Measurements from ENCODE around the gene PKNOX1.
"Not testable (repeated sequence)": the region's sequence is repeated elsewhere in the genome, so short reads cannot be mapped to it uniquely, and the experiment has no call there.

PKNOX1 gene

GRCh38 chr21:43045876-43046821, 71.8 kb downstream of the PKNOX1 start:
- not testable (repeated sequence) for DNase-seq (ENCODE audit: low read depth)

GRCh38 chr21:43053112-43053511, 78.8 kb downstream of the PKNOX1 start:
- not testable (repeated sequence) for DNase-seq (ENCODE audit: low read depth)

- not testable (repeated sequence) for DNase-seq (ENCODE audit: low read depth)
Observed at GRCh38 chr21:43062955-43063664, 88.7 kb downstream of the PKNOX1 start.

DNA sequence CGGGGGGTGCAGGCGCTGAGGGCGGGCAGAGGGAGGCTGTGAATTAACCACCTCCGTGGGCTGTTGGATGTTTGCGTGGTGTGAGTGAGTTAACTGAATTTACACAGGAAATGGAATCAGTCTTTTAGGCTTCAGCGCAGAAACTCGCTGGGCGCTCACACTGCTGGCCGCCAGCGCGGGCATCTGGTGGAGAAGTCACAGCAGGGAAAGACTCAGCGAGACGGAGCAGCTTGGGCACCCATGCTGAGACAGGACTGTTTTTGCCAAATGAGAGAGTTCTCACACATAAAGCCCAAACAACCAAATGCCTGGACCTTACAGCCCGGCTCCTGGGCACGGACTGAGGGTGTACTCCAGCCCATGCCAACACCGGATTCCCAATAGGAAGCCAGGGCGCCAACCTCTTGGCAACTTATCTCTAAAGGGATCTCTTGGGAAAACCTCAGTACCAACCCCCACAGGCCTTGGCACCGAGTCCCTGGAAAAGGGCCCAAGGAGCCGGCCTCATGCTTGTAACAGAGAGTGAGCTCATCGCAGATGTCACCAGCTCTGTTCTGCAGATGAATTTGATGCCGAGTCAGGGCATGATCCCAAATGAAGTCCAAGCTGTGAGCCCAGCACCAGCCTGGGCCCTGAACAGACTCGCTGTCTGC, 90.0 kb downstream of the PKNOX1 start:
- DNase-seq (ENCODE audit: low read depth) = not testable (repeated sequence)

GRCh38 chr21:43065991-43066390, 91.6 kb downstream of the PKNOX1 start:
- DNase-seq (ENCODE audit: low read depth) = not testable (repeated sequence)

- not testable (repeated sequence) for DNase-seq (ENCODE audit: low read depth)
Observed at GRCh38 chr21:43066690-43067089, 92.3 kb downstream of the PKNOX1 start.

- not testable (repeated sequence) for DNase-seq (ENCODE audit: low read depth)
Observed at GRCh38 chr21:43068065-43068464, 93.7 kb downstream of the PKNOX1 start.

- DNase-seq (ENCODE audit: low read depth) = not testable (repeated sequence)
Observed at GRCh38 chr21:43069682-43070081, 95.3 kb downstream of the PKNOX1 start.

- DNase-seq (ENCODE audit: low read depth) = not testable (repeated sequence)
Observed at GRCh38 chr21:43072742-43073141, 98.4 kb downstream of the PKNOX1 start.

DNA sequence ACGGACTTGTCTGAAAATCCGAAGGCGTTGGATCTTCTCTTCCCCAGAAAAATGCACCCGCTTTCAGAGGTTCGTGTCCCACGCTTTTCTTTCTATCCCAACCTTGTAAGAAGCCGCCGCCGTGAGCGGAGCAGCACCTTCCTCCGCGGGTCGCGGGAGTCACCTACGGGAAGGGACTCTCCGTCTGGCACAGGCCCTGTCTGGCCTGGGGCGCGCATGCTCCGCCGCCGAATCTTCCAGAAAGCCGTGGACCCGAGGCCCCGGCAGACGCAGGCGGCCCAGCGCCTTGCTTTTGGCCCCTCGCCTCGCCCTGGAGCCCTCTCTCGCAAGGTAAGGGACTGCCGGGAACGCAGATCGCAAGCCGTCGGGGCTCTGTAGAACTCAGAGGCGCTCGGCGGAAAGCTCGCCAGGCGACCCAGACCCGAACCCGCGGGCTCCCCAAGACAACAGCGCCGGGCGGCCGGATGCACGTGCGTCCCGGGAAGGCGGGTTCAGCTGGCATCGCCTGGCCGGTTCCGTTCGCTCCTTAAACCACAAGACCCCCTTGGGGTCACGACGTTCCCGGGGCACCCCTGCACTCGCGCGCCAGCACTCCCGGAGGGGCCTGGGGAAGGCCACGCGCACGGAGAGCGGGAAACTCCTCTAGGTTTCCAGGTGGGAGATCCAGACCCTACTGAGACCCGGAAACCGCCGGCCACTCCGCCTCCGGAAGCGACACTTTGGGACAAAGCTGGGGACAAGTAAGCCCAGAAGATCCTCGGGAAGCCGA, 100.2 kb downstream of the PKNOX1 start:
- not testable (repeated sequence) for DNase-seq (ENCODE audit: low read depth)

DNA sequence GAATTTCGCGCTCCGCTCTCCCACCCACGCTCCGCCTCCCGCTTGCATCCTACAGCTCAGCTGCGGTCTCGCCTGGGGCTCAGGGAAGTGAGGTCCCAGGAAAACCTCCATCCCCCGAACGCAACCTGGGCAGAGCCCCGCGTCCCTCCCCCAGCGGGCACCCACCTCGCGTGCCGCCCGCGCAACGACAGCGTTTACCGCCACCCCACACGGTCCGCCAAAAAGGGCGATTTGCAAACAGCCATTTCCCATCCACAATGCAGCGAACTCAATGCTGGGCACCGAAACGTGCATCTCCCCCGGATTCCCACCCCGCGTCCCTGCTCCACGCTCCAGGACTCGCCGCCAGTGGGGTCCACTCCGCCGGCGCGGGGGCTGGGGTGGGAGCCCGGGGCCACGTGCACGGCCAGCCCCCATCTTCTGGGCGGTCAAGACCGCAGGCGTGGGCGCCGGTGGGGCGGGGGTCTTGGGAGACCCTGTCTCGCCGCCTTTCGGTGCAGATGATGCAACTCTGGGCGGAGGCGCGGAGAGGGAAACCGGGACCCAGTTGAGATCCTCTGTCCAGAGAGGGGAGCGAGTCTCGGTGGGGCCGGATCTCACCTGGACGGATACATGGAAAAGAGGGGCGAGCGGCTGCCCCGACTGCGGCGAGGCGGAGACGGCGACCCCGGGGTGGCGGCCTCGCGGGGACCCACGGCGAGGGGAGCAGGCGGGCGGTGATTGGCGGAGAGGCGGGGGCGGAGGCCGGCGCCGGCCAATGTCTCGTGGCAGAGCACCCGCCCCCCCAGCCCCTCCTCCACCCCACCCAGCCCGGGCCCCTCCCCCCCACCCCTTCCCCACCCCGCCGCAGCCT, 101.0 kb downstream of the PKNOX1 start, which contains the start of gene CBS:
Gene CBS (minus strand): TSS at position 666 of the 853 bp plus-strand sequence. CDS start 3,642 bp downstream, outside the sequence.
- not testable (repeated sequence) for DNase-seq (ENCODE audit: low read depth)

- DNase-seq (ENCODE audit: low read depth) = not testable (repeated sequence)
Observed at GRCh38 chr21:43076023-43076637, 101.8 kb downstream of the PKNOX1 start.

GRCh38 chr21:43076643-43077042, 102.3 kb downstream of the PKNOX1 start:
- DNase-seq (ENCODE audit: low read depth) = not testable (repeated sequence)

DNA sequence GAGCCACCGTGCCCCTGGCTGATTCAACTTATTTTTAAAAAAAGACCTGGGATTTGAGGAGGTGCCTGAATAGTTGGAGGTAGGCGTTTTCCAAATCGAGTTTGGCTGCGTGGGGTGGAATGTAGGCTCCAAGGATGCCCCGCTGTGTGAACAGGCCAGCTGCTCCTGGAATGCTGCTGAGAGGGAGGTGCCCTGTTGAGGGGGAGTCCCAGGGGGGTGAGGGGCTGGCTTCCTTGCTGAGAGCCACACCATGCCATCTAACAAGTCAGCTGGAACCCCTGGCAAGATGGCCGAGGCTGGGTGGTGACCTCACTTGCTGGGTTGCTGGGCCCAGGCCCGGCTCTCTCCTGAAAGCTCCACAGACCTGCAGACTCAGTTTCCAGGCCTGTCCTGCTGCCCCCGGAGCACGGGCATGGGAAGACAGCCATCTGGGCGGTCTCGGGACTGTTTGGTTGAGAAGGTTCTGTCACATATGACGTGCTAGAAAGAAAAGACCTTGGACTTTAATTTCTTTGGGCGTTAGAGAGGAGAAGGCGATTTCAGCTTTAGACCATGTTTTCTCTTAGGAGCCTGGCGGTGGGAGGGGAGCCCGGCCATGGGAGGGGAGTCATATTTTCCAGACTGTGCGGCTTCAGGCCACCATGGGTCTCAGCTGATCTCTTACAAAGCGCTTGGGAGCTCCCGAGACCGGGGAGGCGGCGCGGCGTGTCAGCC, 108.4 kb downstream of the PKNOX1 start:
- not testable (repeated sequence) for DNase-seq (ENCODE audit: low read depth)

All from amniotic epithelial cell (primary cell).